Measurements from ENCODE around the gene KDM2A.

The KDM2A gene

DNA sequence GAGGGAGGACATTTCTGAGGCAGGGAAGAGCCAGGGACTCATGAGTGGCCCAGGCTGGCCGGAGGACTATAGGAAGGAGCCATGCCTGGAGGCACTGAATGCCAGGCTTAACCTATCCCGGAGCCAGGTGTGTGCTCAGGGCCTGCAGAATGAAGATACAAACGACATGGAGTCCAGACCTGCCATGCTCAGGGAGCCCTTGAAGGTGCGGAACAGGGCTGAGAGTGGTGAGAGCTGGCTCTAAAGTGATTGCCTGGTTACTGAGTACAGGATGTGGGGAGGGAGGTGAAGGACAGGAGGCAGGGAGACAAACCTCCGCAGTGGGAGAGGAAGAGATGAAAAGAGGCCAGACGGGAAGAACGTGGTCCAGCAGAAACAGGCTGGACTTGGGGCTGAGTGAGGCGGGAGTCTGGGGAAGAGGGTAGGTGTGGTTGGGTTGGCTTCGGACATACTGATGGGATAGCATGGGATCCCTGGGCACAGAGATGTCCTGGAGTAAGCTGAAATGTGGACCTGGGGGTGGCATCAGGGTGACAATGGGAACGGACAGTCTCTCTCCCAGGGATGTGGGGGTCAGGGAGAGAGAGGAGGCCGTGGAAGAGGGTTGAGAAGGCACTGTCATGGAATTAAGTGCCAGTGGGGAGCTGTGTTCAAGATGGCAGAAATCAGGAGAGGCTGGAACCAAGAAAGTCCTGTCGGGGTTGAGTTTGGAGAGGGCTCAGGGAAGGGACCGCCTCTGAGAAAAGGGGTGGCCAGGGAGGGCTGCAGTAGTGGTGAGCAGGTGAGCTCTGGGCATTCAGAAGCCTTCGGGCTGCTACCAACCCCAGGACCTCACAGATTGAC, 168.5 kb downstream of the KDM2A start:
- no peak for DNase-seq

DNA sequence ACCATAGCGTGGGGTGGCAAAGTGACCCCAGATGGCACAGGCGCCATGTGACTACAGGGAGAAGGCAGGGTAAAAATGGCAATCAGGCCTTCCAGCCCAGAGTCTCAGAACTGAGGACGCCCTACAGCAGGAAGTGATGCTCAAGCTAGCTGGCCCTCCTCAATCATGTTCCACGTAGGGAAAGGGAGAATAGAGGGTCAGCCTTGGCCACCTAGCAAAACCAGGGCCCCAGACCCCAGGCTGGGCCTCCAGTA, 169.1 kb downstream of the KDM2A start:
- no peak for DNase-seq

DNA sequence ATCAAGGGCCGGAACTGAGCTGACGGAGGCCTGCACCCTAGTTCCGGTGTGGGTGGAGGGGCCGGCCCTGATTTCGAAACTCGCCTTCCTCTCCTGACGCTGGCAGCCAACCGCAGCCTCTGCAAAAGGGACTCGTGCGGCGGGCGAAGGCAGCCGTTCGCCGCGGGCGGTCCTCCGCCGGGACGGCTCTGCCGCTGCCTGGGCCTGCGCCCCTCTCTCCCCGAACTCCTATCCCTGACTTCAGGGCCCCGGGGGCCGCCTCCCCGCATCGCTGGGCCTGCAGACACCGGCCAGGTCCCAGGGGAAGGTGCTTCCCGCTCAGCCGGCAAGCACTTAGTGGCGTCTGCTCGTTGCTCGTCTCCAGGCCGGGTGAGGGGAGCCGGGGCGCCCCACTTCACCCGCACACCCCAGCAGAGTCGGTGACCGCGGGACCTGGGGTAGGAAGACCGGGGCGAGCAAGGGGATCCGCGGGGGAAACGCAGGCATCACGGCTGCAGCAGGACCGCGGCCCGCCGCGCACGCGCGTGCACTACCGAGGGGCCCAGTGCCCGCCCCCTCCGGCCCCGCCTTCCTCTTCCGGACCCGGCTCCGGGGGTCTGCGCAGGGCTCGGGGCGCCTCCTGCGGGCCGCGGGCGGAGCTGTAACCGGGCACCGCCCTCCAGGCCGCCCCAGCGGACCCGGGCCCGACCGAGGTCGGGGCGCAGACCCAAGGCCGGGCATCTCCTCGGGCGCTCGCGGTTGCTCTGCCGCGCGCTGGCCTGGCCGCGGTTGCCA, 169.6 kb downstream of the KDM2A start:
- peak; percentile 87 for DNase-seq

DNA sequence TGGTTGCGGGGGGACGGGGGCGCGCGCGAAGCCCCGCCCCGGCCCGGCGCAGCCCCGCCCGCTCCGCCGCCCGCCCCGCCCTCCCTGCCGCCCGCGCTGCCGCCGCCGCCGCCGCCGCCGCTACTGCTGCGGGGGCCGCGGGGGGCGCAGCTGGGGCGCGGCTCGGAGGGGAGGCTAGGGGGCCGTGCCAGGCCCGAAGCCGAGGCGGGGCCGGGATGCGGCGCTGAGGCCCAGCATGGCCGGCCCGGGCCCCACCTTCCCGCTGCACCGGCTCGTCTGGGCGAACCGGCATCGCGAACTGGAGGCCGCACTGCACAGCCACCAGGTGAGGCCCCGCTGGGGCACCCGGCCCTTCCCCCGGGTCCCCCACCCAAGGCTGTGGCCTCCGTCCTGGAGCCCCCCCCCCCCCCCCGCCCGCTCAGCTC, 170.2 kb downstream of the KDM2A start, which contains the start of gene ANKRD13D:
Gene ANKRD13D, plus strand, starts transcription at position 78 of the 425 bp plus-strand sequence. Its CDS starts 158 bp downstream, at position 236.
- DNase-seq: no peak

DNA sequence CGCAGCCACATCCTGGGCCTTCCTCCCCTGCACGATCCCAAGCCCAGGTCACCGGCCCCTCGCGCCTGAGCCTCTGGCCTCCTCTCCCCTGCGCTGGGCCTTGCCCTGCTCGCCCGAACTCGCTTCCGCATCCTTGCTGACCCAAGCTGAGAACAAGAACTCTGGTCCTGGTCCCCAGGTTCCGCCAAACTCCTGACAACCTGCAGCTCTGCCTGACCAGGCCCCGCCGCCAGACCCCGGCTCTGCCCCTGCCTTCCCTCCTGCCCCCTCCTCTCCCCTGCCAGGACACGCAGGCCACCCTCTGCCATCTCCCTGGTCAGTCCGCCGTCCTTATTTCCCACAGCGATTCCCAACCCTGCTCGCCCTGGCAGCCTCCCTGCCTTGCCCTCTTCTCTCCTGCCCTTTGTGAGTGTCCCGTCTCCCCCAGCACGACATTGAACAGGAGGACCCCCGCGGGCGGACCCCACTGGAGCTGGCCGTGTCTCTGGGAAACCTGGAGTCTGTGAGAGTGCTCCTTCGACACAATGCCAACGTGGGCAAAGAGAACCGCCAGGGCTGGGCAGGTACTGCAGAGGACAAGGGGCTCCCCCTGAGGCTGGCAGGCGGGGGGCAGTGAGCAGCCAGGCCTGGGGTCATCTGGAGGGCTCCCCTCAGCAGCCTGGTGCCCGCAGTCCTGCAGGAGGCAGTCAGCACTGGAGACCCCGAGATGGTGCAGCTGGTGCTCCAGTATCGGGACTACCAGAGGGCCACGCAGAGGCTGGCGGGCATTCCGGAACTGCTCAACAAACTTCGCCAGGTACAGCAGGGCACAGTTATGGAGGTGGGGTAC, 170.8 kb downstream of the KDM2A start:
- DNase-seq: no peak

DNA sequence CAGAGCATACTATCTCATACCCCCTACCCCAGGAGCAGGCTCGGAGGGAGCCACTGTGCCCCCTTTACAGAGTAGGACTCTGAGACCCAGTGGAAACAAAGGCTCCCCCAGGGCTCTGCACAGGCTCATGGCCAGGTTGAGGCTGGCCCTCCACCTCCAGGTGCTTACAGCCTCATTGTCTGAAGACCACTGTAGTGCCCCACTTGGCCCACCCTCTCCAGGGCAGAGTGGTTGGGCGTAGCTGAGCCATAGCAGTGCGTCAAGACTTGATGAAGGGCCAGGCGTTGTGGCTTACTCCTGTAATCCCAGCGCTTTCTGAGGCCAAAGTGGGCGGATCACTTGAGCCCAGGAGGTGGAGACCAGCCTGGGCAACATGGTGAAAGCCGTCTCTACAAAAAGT, 171.7 kb downstream of the KDM2A start:
- DNase-seq: no peak

DNA sequence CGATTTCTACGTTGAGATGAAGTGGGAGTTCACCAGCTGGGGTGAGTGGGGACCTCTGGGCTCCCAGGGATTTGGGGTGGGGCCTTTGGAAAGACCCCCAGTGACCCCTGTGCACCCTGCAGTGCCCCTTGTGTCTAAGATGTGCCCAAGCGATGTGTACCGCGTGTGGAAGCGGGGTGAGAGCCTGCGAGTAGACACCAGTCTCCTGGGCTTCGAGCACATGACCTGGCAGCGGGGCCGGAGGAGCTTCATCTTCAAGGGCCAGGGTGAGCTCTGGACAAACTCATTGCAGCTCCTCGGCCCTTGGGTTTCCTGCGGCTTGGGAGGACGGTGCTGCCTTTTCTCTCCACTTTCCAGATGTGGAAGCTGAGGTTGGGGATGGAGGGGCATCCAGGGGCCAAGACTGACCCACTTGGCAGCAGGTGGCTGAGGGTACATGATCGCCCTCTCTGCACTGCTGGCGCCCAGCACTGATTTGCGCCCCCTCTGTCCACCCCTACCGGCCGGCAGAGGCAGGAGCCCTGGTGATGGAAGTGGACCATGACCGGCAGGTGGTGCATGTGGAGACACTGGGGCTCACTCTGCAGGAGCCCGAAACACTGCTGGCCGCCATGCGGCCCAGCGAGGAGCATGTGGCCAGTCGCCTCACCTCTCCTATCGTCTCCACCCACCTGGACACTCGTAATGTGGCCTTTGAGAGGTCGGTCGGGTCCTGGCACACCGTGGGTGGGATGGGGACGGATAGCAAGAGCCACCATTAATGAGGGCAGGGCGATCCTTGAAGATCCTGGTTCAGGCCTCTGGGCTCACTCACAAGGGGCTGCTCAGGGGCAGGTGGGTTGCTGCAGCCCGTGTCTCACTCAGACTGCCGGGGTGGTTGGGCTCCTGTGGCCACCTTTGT, 172.7 kb downstream of the KDM2A start:
- no peak for DNase-seq

DNA sequence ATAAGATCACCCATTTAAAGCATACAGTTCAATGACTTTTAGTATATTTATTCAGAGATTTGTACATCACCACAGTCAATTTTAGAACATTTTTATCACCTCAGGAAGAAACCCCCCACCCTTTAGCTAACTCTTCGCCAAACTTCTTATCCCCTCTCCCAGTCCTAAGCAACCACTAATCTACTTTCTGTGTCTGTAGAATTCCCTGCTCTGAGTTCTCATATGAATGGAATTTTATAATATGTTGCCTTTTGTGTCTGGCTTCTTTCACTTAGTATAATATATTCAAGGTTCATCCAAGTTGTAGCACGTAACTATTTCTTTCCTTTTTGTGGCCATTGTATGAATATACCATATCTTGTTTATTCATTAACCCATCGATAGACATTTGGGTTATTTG, 173.6 kb downstream of the KDM2A start:
- DNase-seq: no peak

DNA sequence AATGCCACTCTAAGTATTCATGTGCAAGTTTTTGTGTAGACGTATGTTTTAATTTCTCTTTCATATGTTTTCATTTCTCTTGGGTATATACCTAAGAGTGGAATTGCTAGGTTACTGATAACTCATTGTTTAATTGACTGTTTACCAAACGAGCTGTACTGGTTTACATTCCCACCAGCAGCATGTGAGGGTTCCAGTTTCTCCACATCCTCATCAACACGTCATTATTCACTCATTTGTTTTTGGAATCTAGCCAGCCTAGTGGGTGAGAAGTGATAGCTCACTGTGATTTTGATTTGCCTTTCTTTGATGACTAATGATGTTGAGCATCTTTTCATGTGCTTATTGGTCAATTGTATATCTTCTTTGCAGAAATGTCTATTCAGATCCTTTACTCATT, 174.0 kb downstream of the KDM2A start:
- no peak for DNase-seq

DNA sequence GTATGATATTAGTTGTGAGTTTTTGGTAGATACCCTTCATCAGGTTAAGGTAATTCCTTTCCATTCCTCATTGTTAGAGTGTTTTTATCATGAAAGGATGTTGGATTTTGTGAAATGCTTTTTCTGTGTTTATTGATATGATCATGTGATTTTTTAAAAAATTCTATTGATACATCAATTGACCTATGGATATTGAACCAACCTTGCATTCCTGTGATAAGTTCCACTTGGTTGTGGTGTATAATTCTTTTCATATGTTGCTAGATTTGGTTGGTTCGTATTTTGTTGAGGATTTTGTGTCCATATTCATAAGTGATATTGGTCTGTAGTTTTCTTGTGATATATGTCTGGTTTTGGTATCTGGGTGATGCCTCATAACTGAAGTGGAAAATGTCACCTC, 176.8 kb downstream of the KDM2A start:
- DNase-seq: no peak

DNA sequence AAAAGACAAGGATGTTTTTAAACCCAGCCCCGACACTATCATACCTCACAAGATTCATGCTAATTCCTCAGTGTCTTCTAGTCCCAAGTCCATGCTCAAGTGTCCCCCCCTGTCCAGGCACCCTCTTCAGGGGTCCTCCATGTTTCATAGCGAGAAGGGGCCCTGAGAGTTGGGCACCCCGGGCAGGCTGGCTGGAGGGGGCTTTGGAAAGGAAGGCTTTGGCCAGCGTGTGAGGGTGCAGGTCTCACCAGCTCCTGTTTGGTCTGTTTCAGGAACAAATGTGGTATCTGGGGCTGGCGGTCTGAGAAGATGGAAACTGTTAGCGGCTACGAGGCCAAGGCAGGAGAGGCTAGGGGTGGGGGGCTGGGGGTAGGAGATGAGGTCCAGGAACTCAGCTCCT, 179.7 kb downstream of the KDM2A start:
- DNase-seq: no peak

DNA sequence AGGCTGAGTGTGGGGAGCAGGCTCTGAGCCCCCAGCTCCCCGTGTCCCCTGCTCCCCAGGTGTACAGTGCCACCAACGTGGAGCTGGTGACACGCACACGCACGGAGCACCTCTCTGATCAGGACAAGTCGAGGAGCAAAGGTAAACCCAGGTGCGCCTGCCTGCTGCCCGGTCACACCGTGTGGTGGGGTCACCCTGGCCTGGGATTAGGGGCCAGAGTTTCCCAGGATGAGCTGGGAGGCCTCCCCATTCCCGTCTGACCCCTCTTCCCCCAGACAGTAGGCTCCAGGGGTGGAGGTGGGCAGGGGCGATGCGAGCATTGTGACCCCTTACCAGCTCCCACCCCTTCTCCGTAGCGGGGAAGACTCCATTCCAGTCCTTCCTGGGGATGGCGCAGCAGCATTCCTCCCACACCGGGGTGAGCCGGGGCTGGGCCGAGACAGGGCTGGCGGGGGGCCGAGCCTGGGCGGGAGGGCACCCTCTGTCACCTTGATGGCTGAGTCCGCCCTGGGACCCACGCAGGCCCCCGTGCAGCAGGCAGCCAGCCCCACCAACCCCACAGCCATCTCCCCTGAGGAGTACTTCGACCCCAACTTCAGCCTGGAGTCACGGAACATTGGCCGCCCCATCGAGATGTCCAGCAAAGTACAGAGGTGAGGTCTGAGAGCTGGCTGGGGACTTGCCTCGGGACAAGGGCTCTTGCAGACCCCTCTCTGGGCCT, 180.6 kb downstream of the KDM2A start:
- DNase-seq: no peak

DNA sequence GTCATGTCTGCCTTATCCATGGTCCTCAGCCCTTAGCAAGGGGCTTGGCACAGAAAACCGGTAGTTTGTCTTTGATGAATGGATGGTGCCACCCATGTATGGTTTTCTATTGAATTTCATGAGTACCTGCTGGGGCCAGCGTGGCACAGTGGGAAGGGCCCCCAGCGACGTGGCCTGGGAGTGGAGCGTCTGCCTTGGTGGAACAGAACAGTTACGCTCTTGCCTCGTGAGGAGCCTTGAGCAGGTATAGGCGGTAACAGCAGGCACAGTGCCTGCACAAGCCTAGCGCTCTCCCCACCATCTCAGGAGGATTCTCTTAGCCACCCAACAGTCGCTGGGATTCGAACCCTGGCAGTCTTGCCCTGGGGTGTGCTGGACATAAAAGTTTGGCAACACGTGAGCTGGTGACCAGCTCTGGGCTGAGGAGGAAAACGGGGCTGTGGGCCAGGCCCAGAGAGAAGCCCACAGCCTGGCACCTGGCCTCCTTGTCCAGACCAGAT, 181.2 kb downstream of the KDM2A start:
- DNase-seq: no peak

DNA sequence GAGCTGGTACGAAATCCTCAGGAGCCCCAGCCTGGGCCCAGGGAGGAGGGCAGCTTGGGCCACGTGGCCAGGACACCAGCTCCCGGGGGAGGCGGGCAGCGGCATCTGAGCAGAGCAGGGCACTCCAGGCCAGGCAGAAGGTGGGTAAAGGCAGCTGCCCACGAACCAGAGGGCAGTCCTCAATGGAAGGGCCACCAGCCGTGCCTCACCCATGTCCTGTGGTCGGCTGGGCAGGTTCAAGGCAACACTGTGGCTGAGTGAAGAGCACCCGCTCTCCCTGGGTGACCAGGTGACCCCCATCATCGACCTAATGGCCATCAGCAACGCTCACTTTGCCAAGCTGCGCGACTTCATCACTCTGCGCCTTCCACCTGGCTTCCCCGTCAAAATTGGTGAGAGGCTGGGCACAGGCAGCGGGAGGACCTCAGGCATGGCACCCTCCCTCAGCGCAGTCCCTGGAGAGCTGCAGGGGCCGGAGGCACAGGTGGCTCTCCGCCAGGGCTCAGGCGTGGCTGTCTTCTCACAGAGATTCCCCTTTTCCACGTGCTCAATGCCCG, 181.8 kb downstream of the KDM2A start:
- DNase-seq: no peak

DNA sequence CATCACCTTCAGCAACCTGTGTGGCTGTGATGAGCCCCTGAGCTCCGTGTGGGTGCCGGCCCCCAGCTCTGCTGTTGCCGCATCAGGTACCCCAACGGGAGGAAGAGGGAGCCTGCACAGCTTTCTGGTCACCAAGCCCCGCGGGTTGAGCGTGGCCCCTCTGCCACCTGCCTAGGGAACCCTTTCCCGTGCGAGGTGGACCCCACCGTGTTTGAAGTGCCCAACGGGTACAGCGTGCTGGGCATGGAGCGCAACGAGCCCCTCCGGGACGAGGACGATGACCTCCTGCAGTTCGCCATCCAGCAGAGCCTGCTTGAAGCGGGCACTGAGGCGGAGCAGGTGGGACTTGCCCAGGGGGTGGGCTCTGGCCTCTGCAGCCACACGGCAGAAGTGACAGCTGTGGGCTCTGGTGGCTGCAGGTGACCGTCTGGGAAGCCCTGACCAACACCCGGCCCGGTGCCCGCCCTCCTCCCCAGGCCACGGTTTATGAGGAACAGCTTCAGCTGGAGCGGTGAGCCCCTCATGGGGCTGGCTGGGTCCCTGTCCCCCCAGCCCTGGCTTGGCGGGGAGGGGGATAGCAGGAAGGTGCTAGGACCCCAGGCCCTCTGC, 182.4 kb downstream of the KDM2A start:
- no peak for DNase-seq

DNA sequence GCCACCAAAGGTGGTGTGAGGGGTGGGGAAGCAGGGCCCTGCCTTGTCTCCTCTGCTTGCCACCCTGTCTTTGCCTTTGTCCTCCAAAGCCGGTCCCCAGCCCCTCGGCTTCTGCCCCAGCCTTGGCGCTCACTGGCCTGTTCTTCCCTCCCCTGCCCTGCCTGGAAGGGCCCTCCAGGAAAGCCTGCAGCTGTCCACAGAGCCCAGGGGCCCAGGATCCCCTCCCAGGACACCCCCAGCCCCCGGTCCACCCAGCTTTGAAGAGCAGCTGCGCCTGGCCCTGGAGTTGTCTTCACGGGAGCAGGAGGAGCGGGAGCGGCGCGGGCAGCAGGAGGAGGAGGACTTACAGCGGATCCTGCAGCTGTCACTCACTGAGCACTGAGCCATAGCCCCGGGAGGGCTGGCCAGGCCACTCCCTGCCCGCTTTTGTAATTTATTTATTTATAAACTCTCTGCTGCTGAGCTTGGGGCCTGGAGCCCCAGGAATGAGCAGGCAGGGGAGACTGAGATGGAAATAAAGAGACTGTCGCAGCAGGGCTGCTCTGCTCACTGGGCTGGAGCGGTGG, 183.0 kb downstream of the KDM2A start:
- no peak for DNase-seq

DNA sequence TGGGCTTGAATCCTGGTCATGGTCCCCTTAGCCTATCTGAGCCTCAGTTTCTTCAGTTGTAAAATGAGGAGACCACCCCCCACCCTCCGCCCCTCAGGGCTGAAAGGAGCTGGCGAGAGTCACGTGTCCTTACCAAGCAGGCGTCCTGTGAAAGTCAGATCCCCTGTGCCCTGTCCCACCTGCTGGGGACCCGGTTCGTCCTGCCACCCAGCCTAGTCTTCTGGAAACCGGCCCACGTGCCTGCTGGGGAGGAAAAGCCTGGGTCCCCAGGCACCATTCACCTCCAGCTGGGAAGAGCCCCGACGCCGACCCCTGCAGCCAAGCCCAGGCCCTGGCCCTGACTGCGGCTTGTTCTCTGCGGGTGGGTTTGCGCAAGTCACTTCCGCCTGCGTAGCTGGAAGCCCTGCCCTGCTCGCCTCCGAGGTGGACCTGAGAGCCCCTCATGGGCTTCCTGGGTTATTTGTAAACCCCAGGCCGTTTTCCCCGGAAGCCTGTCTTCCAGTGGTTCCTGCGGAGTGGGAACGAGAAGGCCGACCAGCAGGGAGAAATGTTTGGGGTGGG, 183.6 kb downstream of the KDM2A start:
- DNase-seq: no peak

DNA sequence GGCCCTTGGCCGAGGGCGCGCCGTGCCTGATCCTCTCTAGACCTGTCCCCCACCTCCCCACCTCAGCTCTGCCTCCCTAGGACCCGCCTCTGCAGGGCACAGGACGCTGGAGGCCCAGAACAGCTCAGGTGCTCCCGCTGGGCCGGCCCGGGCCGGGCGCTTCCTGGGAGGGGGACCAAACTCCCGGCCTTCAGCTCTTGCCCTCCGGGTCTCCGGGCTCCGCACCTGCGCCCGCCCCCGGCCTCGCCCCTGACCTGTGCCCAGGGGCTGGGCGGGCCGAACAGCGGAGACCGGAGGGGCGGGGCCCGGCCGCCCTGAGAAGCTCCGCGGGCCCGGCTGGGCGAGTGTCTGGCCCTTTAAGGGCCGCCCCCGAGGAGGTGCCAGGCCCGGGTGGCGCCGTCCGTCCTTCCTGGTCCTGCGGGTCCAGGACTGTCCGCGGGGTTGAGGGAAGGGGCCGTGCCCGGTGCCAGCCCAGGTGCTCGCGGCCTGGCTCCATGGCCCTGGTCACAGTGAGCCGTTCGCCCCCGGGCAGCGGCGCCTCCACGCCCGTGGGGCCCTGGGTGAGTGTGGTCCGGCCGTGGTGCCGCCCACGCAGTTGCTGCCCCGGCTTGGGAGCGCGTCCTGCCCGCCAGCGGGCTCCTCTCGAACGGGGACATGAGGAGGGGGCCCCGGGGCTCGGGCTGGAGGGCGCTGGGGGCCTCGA, 184.2 kb downstream of the KDM2A start, which contains the start of gene SSH3:
Gene SSH3, plus strand, starts transcription at position 399 of the 703 bp plus-strand sequence. Its CDS starts 96 bp downstream, at position 495.
- peak; percentile 40 for DNase-seq

DNA sequence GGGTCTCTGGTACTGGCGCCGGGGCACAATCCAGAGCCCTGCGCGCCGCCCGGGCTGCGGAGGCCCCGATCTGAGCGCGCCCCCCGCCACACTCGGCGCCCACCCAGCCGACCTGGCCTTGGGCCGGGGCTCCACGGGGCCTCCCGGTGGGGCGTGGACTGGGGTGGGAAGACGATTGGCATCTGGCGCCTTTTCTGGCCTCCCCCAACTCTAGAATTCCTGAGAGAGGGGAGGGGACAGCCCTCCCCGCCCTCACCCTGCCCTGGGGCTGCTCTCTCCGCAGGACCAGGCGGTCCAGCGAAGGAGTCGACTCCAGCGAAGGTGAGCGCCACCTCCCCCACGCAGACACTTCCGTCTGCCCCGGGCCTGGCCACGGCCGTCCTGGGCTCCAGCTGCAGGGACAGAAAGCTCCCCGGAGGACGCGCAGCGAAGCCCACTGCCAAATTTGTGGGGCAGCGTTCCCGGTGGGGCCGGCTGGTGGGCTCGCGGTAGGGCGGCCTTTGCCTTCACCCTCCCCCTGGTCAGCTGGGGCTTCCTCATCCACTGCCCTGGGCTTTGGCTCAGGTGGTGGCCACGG, 184.9 kb downstream of the KDM2A start:
- no peak for DNase-seq
